OCI-LY3 (cell line): ENCODE measurements around the gene PPFIA3.

ENCODE experiments used
- CTCF ChIP-seq: fragments of 200-600, 300-600 bp; sonication (generic); IDR thresholded peaks from 2 replicates; pipeline ENCODE4 v1.5.1; 2014; ENCODE audit warnings: antibody characterized with exemption, low read length, low read depth
- EZH2phosphoT487 ChIP-seq: fragments of 200-600 bp; shearing (Covaris generic); IDR thresholded peaks from 2 replicates; pipeline ENCODE4 v1.6.1; 2018; ENCODE audit warnings: antibody characterized with exemption, mixed run types, low read depth

DNA sequence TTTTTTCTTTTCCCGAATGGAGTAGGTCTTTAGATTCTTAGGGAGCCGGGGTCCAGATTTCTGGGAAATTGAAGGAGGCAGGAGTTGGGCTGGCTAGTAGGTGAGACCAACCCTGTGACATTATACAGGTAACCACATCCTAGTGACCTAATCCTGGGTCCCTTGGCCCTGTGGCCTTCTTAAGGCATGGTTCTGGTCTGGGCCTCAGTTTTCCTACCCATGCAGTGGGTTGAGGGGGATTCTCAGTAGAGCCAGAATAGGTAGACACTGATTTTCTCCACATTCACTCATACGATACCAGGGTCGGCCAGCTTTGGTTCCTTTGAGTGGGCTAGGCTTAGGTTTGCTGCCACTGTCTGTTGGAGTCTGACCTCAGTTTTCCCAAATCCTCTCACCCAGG is 7.2 kb downstream of the PPFIA3 start:
- no peak for TF ChIP-seq CTCF
- TF ChIP-seq EZH2phosphoT487, result no peak
